H1 (cell line): ENCODE data around the gene YIF1A. TPM values are rescaled to one million over a fixed set of nuclear protein-coding genes. Genes with fewer than 3 reads are reported as not detected.

ENCODE experiments used
- CTCF ChIA-PET: fragments of 300-600 bp; sonication (Branson Sonifier 250); formaldehyde crosslinking; loops from one replicate; lab custom pipeline; 2021; ENCODE audit not compliant: partially characterized antibody; lab: Charles Lee
- POLR2A ChIA-PET: fragments of 300-600 bp; sonication (Branson Sonifier 250); formaldehyde crosslinking; loops from one replicate; lab custom pipeline; 2021; ENCODE audit warnings: inconsistent platforms; ENCODE audit not compliant: partially characterized antibody; lab: Charles Lee
- DNase-seq, 2 experiments: peaks; one replicate each; pipeline versions ENCODE4 v3.0.0 to v3.0.0-alpha.2; 2010 to 2022; ENCODE audit warnings: low spot score in 2 of 2, low read depth in 1 of 2, mixed read lengths in 1 of 2
- FAIRE-seq: peaks from 2 replicates; lab custom pipeline; 2011; peaks lifted over from hg19 to GRCh38; lab: Jason Lieb, UNC
- H2AFZ ChIP-seq: 2 replicates; pipeline ENCODE4 v1.8.1; 2012; ENCODE audit warnings: low read length, inconsistent platforms
- H2AK5ac ChIP-seq: 2 replicates; pipeline ENCODE4 v1.6.1; 2013; ENCODE audit warnings: low read depth, low read length
- H2BK120ac ChIP-seq: replicated peaks from 2 replicates; pipeline ENCODE3; 2013; ENCODE audit warnings: low read depth, low read length, inconsistent platforms
- H2BK12ac ChIP-seq: 2 replicates; pipeline ENCODE4 v1.6.1; 2013; ENCODE audit warnings: low read depth, low read length
- H2BK15ac ChIP-seq: 2 replicates; pipeline ENCODE4 v1.6.1; 2013; ENCODE audit warnings: low read length
- H2BK20ac ChIP-seq: 2 replicates; pipeline ENCODE4 v1.6.1; 2013; ENCODE audit warnings: low read length
- H2BK5ac ChIP-seq: 2 replicates; pipeline ENCODE4 v1.6.1; 2013; ENCODE audit warnings: low read depth, low read length
- H3K14ac ChIP-seq: 2 replicates; pipeline ENCODE4 v1.6.1; 2013; ENCODE audit warnings: inconsistent platforms; ENCODE audit not compliant: insufficient read length
- H3K18ac ChIP-seq: 2 replicates; pipeline ENCODE4 v1.6.1; 2013; ENCODE audit warnings: low read length; ENCODE audit errors: extremely low read depth
- H3K23ac ChIP-seq: 2 replicates; pipeline ENCODE4 v1.6.1; 2013; ENCODE audit warnings: inconsistent platforms; ENCODE audit not compliant: insufficient read length
- H3K23me2 ChIP-seq: 2 replicates; pipeline ENCODE4 v1.6.1; 2013; ENCODE audit warnings: low read depth, low read length
- H3K27ac ChIP-seq: 2 replicates; pipeline ENCODE4 v1.6.1; 2011; ENCODE audit warnings: low read depth, low read length, inconsistent platforms
- H3K27me3 ChIP-seq, 4 experiments: replicated peaks in 1 of 4; 1 replicate in 1 of 4; 2 replicates in 3 of 4; pipeline versions ENCODE4 v1.6.1 to v1.8.1; 2011 to 2013; ENCODE audit warnings: low read length in 3 of 4, mild to moderate bottlenecking in 3 of 4, inconsistent platforms in 2 of 4, mixed read lengths in 2 of 4, moderate library complexity in 1 of 4; ENCODE audit not compliant: control insufficient read depth in 3 of 4, insufficient read depth in 3 of 4; ENCODE audit errors: extremely low read depth in 1 of 4
- H3K36me3 ChIP-seq, 4 experiments: 2 replicates each; pipeline versions ENCODE4 v1.6.1 to v1.8.1; 2011 to 2013; ENCODE audit warnings: mild to moderate bottlenecking in 4 of 4, low read length in 3 of 4, moderate library complexity in 2 of 4, control low read depth in 1 of 4, inconsistent platforms in 1 of 4; ENCODE audit not compliant: insufficient read depth in 4 of 4, control insufficient read depth in 2 of 4
- H3K4ac ChIP-seq: replicated peaks from 2 replicates; pipeline ENCODE3; 2013; ENCODE audit warnings: low read length, low read depth, mixed read lengths, inconsistent platforms; ENCODE audit not compliant: insufficient read length
- H3K4me1 ChIP-seq, 4 experiments: replicated peaks in 1 of 4; 1 replicate in 1 of 4; 2 replicates in 3 of 4; pipeline versions ENCODE4 v1.6.1 to v1.8.1; 2011 to 2013; ENCODE audit warnings: low read length in 3 of 4, inconsistent platforms in 2 of 4, mixed read lengths in 1 of 4; ENCODE audit not compliant: insufficient read depth in 4 of 4, control insufficient read depth in 3 of 4
- H3K4me2 ChIP-seq, 2 experiments: 2 replicates each; pipeline versions ENCODE4 v1.6.1 to v1.8.1; 2011 to 2013; ENCODE audit warnings: low read depth in 2 of 2, low read length in 2 of 2, control low read depth in 1 of 2, inconsistent platforms in 1 of 2, mild to moderate bottlenecking in 1 of 2; ENCODE audit not compliant: insufficient read depth in 1 of 2
- H3K4me3 ChIP-seq, 4 experiments: fragments of 200-600, 300-600 bp in 1 of 4; sonication (generic), shearing (Covaris generic), sonication (Bioruptor Twin) in 1 of 4; 2 replicates each; pipeline versions ENCODE4 v1.5.1 to v1.8.1; 2011 to 2016; ENCODE audit warnings: low read length in 4 of 4, low read depth in 3 of 4, control low read depth in 2 of 4, inconsistent platforms in 2 of 4, mild to moderate bottlenecking in 2 of 4, mixed read lengths in 1 of 4, moderate library complexity in 1 of 4; ENCODE audit not compliant: insufficient read depth in 2 of 4; ENCODE audit errors: extremely low read depth in 1 of 4
- H3K56ac ChIP-seq: replicated peaks from 2 replicates; pipeline ENCODE3; 2013; ENCODE audit warnings: low read depth, mild to moderate bottlenecking, mixed read lengths, low read length, inconsistent platforms; ENCODE audit not compliant: insufficient read length
- H3K79me1 ChIP-seq: 2 replicates; pipeline ENCODE4 v1.6.1; 2013; ENCODE audit warnings: low read depth, low read length, control low read depth
- H3K79me2 ChIP-seq, 2 experiments: 2 replicates each; pipeline versions ENCODE4 v1.6.1 to v1.8.1; 2012 to 2013; ENCODE audit warnings: low read length in 2 of 2, mild to moderate bottlenecking in 2 of 2, inconsistent platforms in 1 of 2; ENCODE audit not compliant: insufficient read depth in 2 of 2, control insufficient read depth in 1 of 2
- H3K9ac ChIP-seq, 4 experiments: replicated peaks in 1 of 4; 1 replicate in 1 of 4; 2 replicates in 3 of 4; pipeline versions ENCODE4 v1.6.1 to v1.8.1; 2011 to 2013; ENCODE audit warnings: low read depth in 3 of 4, low read length in 3 of 4, control low read depth in 2 of 4, mild to moderate bottlenecking in 2 of 4, moderate library complexity in 2 of 4, inconsistent platforms in 1 of 4; ENCODE audit errors: extremely low read depth in 1 of 4
- H3K9me3 ChIP-seq, 2 experiments: 2 replicates each; pipeline versions ENCODE4 v1.6.1 to v1.8.1; 2012 to 2013; ENCODE audit warnings: mild to moderate bottlenecking in 2 of 2, moderate library complexity in 2 of 2, control low read depth in 1 of 2, inconsistent platforms in 1 of 2, low read depth in 1 of 2, low read length in 1 of 2, mixed read lengths in 1 of 2; ENCODE audit not compliant: insufficient read depth in 2 of 2
- H4K20me1 ChIP-seq, 2 experiments: replicated peaks in 1 of 2; 2 replicates each; pipeline versions ENCODE3 to v1.8.1; 2011 to 2013; ENCODE audit warnings: inconsistent platforms in 2 of 2, low read length in 2 of 2, mild to moderate bottlenecking in 1 of 2; ENCODE audit not compliant: insufficient read depth in 2 of 2, control insufficient read depth in 1 of 2
- H4K5ac ChIP-seq: 2 replicates; pipeline ENCODE4 v1.6.1; 2013; ENCODE audit warnings: low read length, low read depth, mixed read lengths, inconsistent platforms; ENCODE audit not compliant: insufficient read length
- H4K8ac ChIP-seq: 2 replicates; pipeline ENCODE4 v1.8.0; 2013; ENCODE audit warnings: mild to moderate bottlenecking, moderate library complexity, low read length, inconsistent platforms; ENCODE audit not compliant: insufficient read depth; ENCODE audit errors: extremely low read depth
- H4K91ac ChIP-seq: replicated peaks from 2 replicates; pipeline ENCODE3; 2013; ENCODE audit warnings: low read length, mixed read lengths, inconsistent platforms; ENCODE audit not compliant: insufficient read length
- ATF2 ChIP-seq: IDR thresholded peaks from 2 replicates; pipeline ENCODE4 v1.6.1; 2012; ENCODE audit warnings: low read length, inconsistent platforms
- BCL11A ChIP-seq, 2 experiments: IDR thresholded peaks; one replicate each; pipeline ENCODE4 v1.6.1; 2011; ENCODE audit warnings: low read depth in 2 of 2, low read length in 2 of 2, mild to moderate bottlenecking in 2 of 2
- BRCA1 ChIP-seq: IDR thresholded peaks from 2 replicates; pipeline ENCODE4 v1.6.1; 2012; ENCODE audit warnings: low read depth, low read length, improper control_type of control experiment
- CBX5 ChIP-seq: fragments of 300-800, 300-1000 bp; sonication (generic); IDR thresholded peaks from 2 replicates; pipeline ENCODE4 v1.7.1; 2016; ENCODE audit warnings: antibody characterized with exemption, low read length, low read depth
- KDM4A ChIP-seq: IDR thresholded peaks from one replicate; pipeline ENCODE4 v1.7.1; 2012; ENCODE audit warnings: low read depth, mild to moderate bottlenecking, moderate library complexity, low read length, inconsistent platforms; ENCODE audit not compliant: severe bottlenecking
- KDM5A ChIP-seq: fragments of 200-600 bp; IDR thresholded peaks from 2 replicates; pipeline ENCODE4 v1.7.1; 2012; ENCODE audit warnings: mild to moderate bottlenecking, low read length, inconsistent platforms, mixed read lengths
- POLR2A ChIP-seq, 2 experiments: IDR thresholded peaks; 1 replicate in 1 of 2; 2 replicates in 1 of 2; pipeline ENCODE4 v1.6.1; 2011; ENCODE audit warnings: low read depth in 2 of 2, low read length in 2 of 2, mild to moderate bottlenecking in 2 of 2; ENCODE audit errors: control extremely low read depth in 1 of 2
- SIN3A ChIP-seq, 2 experiments: IDR thresholded peaks in 1 of 2; conservative IDR thresholded peaks in 1 of 2; 2 replicates each; pipeline ENCODE4 v1.6.1; 2011 to 2012; ENCODE audit warnings: low read length in 2 of 2, improper control_type of control experiment in 1 of 2, low read depth in 1 of 2, mild to moderate bottlenecking in 1 of 2
- WGBS, 2 experiments: shearing (Covaris generic) in 1 of 2; methylation state at CpG; one replicate each; pipeline versions ENCODE4 v1.1.6 to v1.1.7; 2013 to 2015; ENCODE audit warnings: low lambda C conversion rate in 2 of 2, mixed read lengths in 2 of 2, inconsistent platforms in 1 of 2, low coverage in 1 of 2, missing lambda C conversion rate in 1 of 2; ENCODE audit not compliant: insufficient replicate concordance in 2 of 2, insufficient coverage in 1 of 2, insufficient read length in 1 of 2; ENCODE audit errors: extremely low coverage in 1 of 2, missing lambda C conversion rate in 1 of 2; 5-methylcytosine and 5-hydroxymethylcytosine counted together
- polyA plus RNA-seq, 7 experiments: library from polyadenylated mRNA; depleted of rRNA in 3 of 7; stranded (reverse) in 5 of 7; unstranded in 2 of 7; fragments of >200 nt in 5 of 7; fragments of 200-250 nt in 2 of 7; gene quantifications; 1 replicate in 5 of 7; 2 replicates in 1 of 7; 4 replicates in 1 of 7; pipeline versions ENCODE4 v1.2.1 to v1.2.3, GENCODE V29; 2011 to 2013; ENCODE audit warnings: missing spikeins in 2 of 7, mixed read lengths in 2 of 7
- total RNA-seq: library from RNA; stranded (reverse); fragmentation: NEBNext Ultra II Directional; extraction: Animal tissue kit (Norgen Biotek cat#: 25700); gene quantifications from 2 replicates; pipeline ENCODE4 v1.2.1, GENCODE V29; 2021

YIF1A gene
- total and polyA plus RNA-seq, 2 of the 8 experiments (the other 6 are each of a cell fraction or from before 2014, with no cell fraction given) = 70.1 to 178 TPM

GRCh38 chr11:66333896-66334604, 45.1 kb upstream of the YIF1A start:
- no peak for DNase-seq
- TF ChIP-seq BRCA1 (no peak), KDM4A (no peak), KDM5A (no peak), BCL11A (IDR thresholded peaks at IDR 0.05; ENCODE audit: low read depth in 2 of 2, low read length in 2 of 2) (no peak), SIN3A (conservative IDR thresholded peaks at IDR 0.05 in 1 of 2, IDR thresholded peaks at IDR 0.05 in 1 of 2; ENCODE audit: low read depth in 1 of 2, low read length in 2 of 2) (no peak), CBX5 (no peak), ATF2 (no peak), POLR2A (IDR thresholded peaks at IDR 0.05; ENCODE audit: control extremely low read depth in 1 of 2, low read depth in 2 of 2, low read length in 2 of 2) (no peak)
- TF ChIP-seq, all 59 proteins: peak for 0
- WGBS, 2 experiments = 88% methylated on average over 26 of the region's 29 CpGs; no CpG with 5 or more reads in 1 of the 2 experiments
- Histone ChIP-seq H2BK15ac (no peak overlapping the region), H3K18ac (no peak overlapping the region), H3K27me3 (no peaks in the 10 kb centered on the region; a peak in 2 of 7 replicates), H2AK5ac (no peak overlapping the region), H3K79me1 (no peaks in the 10 kb centered on the region), H3K4me2 (no peak overlapping the region), H3K4ac (no peak overlapping the region), H4K91ac (no peak overlapping the region), H3K23me2 (no peaks in the 10 kb centered on the region; the same call in 1 of the 2 replicates), H4K5ac (no peak overlapping the region), H2BK5ac (no peak overlapping the region), H3K4me1 (peaks cover 0 to 20% (median 14%) of the 10 kb centered on the region in 4 experiments; a peak in 6 of 7 replicates), H3K14ac (no peak overlapping the region), H2BK12ac (no peak overlapping the region), H4K8ac (0 out of 2 replicates have a peak overlapping the region, but pooled peaks have one; percentile 60), H3K27ac (no peak overlapping the region), H2AFZ (no peak overlapping the region), H3K4me3 (no peak overlapping the region), H3K79me2 (no peaks in the 10 kb centered on the region), H3K36me3 (no peaks in the 10 kb centered on the region; a peak in 1 of 8 replicates), H3K56ac (no peak overlapping the region), H4K20me1 (no peaks in the 10 kb centered on the region), H2BK20ac (no peak overlapping the region), H2BK120ac (no peak overlapping the region), H3K9ac (no peak overlapping the region), H3K23ac (no peak overlapping the region), H3K9me3 (no peaks in the 10 kb centered on the region)
- POLR2A ChIA-PET = interaction anchor here (0.6 to 8.5 kb wide), 8 partner anchors 12 to 534 kb away, joined by 3 to 61 read pairs (median 7); partner anchors contain the start of genes B4GAT1, BRMS1 and CD248
- CTCF ChIA-PET = interaction anchor here (1.6 to 8.7 kb wide), 9 partner anchors 11 to 56 kb away, joined by 5 to 242 read pairs (median 11); partner anchors contain the start of genes BRMS1 and CD248
- no peak for FAIRE-seq
